OCI-LY3 (cell line): Measurements from ENCODE around the gene NAA30.

Source experiments
- H2AFZ ChIP-seq: fragments of 200-600, 300-600 bp; shearing (Covaris generic); 2 replicates; pipeline ENCODE4 v1.6.0; 2014; ENCODE audit warnings: antibody characterized with exemption, low read depth, low read length
- H3K27ac ChIP-seq: fragments of 200-600, 300-600 bp; sonication (generic); 2 replicates; pipeline ENCODE4 v1.5.1; 2014; ENCODE audit warnings: mild to moderate bottlenecking, low read length, moderate library complexity, mixed read lengths
- H3K27me3 ChIP-seq: fragments of 200-600, 300-600 bp; sonication (generic); 2 replicates; pipeline ENCODE4 v1.6.1; 2014; ENCODE audit warnings: low read depth, low read length, mixed read lengths
- H3K36me3 ChIP-seq: fragments of 200-600, 300-600 bp; sonication (generic); replicated peaks from 2 replicates; pipeline ENCODE3; 2014; ENCODE audit warnings: low read depth, low read length, mixed read lengths
- H3K4me1 ChIP-seq: fragments of 300-600, 200-600 bp; sonication (generic); 2 replicates; pipeline ENCODE4 v1.6.1; 2014; ENCODE audit warnings: low read length, mixed read lengths
- H3K4me2 ChIP-seq: fragments of 200-600, 300-600 bp; sonication (generic); 2 replicates; pipeline ENCODE4 v1.6.1; 2014; ENCODE audit warnings: low read length, mixed read lengths
- H3K4me3 ChIP-seq: fragments of 300-600, 200-600 bp; sonication (generic); 2 replicates; pipeline ENCODE4 v1.5.1; 2014; ENCODE audit warnings: antibody characterized with exemption, mild to moderate bottlenecking, low read length, moderate library complexity
- H3K79me2 ChIP-seq: fragments of 300-600, 200-600 bp; shearing (Covaris generic); 2 replicates; pipeline ENCODE4 v1.6.1; 2014; ENCODE audit warnings: mild to moderate bottlenecking, low read length, mixed read lengths
- H3K9ac ChIP-seq: fragments of 300-600, 200-600 bp; shearing (Covaris generic); 2 replicates; pipeline ENCODE4 v1.6.0; 2014; ENCODE audit warnings: mild to moderate bottlenecking, low read length, moderate library complexity
- H3K9me3 ChIP-seq: fragments of 200-600, 300-600 bp; shearing (Covaris generic); 2 replicates; pipeline ENCODE4 v1.6.1; 2014; ENCODE audit warnings: low read length, mixed read lengths; ENCODE audit not compliant: insufficient read depth
- H4K20me1 ChIP-seq: fragments of 200-600, 300-600 bp; sonication (generic); 2 replicates; pipeline ENCODE4 v1.6.1; 2016; ENCODE audit warnings: low read length, mixed read lengths; ENCODE audit not compliant: insufficient read depth
- EZH2phosphoT487 ChIP-seq: fragments of 200-600 bp; shearing (Covaris generic); IDR thresholded peaks from 2 replicates; pipeline ENCODE4 v1.6.1; 2018; ENCODE audit warnings: antibody characterized with exemption, mixed run types, low read depth
- TF ChIP-seq, protein P1 (sequence below): fragments of 200-600, 300-600 bp; sonication (generic); IDR thresholded peaks from 2 replicates; pipeline ENCODE4 v1.5.1; 2014; ENCODE audit warnings: antibody characterized with exemption, low read length, low read depth

NAA30 gene

GRCh38 chr14:57412341-57412740 is 22.0 kb downstream of the NAA30 start:
- no peaks in the 10 kb centered on the region for H3K4me1 ChIP-seq
- no peak overlapping the region for H3K27ac ChIP-seq
- peaks cover 6% of the 10 kb centered on the region; the same call in 1 of the 2 replicates for H4K20me1 ChIP-seq
- no peaks in the 10 kb centered on the region for H3K79me2 ChIP-seq
- no peaks in the 10 kb centered on the region for H3K9me3 ChIP-seq
- H2AFZ ChIP-seq, result no peak overlapping the region
- H3K4me3 ChIP-seq, result no peak overlapping the region
- H3K4me2 ChIP-seq, result no peak overlapping the region
- no peaks in the 10 kb centered on the region for H3K27me3 ChIP-seq
- TF ChIP-seq, protein P1, sequence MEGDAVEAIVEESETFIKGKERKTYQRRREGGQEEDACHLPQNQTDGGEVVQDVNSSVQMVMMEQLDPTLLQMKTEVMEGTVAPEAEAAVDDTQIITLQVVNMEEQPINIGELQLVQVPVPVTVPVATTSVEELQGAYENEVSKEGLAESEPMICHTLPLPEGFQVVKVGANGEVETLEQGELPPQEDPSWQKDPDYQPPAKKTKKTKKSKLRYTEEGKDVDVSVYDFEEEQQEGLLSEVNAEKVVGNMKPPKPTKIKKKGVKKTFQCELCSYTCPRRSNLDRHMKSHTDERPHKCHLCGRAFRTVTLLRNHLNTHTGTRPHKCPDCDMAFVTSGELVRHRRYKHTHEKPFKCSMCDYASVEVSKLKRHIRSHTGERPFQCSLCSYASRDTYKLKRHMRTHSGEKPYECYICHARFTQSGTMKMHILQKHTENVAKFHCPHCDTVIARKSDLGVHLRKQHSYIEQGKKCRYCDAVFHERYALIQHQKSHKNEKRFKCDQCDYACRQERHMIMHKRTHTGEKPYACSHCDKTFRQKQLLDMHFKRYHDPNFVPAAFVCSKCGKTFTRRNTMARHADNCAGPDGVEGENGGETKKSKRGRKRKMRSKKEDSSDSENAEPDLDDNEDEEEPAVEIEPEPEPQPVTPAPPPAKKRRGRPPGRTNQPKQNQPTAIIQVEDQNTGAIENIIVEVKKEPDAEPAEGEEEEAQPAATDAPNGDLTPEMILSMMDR, result no peak
- no peak for TF ChIP-seq EZH2phosphoT487
- H3K9ac ChIP-seq, result no peak overlapping the region
- peaks cover 12% of the 10 kb centered on the region for H3K36me3 ChIP-seq

DNA sequence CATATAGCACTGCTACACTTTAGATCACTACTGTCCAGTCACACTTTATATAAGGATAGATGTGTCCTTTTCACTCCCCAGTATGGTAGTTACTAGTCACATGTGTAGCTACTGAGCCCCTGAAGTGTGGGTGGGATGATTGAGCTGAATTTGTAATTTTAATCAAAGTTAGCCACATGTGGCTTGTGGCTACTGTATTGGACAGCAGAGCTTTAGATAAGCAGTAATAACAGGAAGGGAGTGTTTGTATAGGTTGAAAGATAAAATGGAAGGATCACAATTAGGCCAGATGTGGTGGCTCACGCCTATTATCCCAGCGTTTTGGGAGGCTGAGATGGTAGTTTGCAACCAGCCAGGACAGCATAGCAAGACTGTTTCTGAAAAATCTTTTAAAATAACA is 23.5 kb downstream of the NAA30 start:
- no peaks in the 10 kb centered on the region for H3K79me2 ChIP-seq
- H3K36me3 ChIP-seq, result peaks cover 10% of the 10 kb centered on the region
- no peak overlapping the region for H3K4me3 ChIP-seq
- H3K9me3 ChIP-seq, result no peaks in the 10 kb centered on the region
- H3K27me3 ChIP-seq, result no peaks in the 10 kb centered on the region
- no peak for TF ChIP-seq EZH2phosphoT487
- TF ChIP-seq, protein P1, result no peak
- no peak overlapping the region for H3K27ac ChIP-seq
- no peaks in the 10 kb centered on the region for H3K4me1 ChIP-seq
- no peak overlapping the region for H3K9ac ChIP-seq
- H3K4me2 ChIP-seq, result no peak overlapping the region
- H4K20me1 ChIP-seq, result 0 out of 2 replicates have a peak, but pooled peaks cover under 1% of the 10 kb centered on the region
- no peak overlapping the region for H2AFZ ChIP-seq

- Histone ChIP-seq H3K27me3 (no peaks in the 10 kb centered on the region), H3K4me1 (no peaks in the 10 kb centered on the region), H3K4me3 (no peak overlapping the region), H3K27ac (no peak overlapping the region), H4K20me1 (no peaks in the 10 kb centered on the region), H3K36me3 (peaks cover 2% of the 10 kb centered on the region), H3K4me2 (no peak overlapping the region), H2AFZ (no peak overlapping the region), H3K9ac (no peak overlapping the region), H3K79me2 (no peaks in the 10 kb centered on the region), H3K9me3 (no peaks in the 10 kb centered on the region)
- no peak for TF ChIP-seq EZH2phosphoT487
- TF ChIP-seq, protein P1, result no peak
Measured at GRCh38 chr14:57417228-57417627, 26.8 kb downstream of the NAA30 start.

- H2AFZ ChIP-seq, result no peak overlapping the region
- no peak overlapping the region for H3K4me3 ChIP-seq
- no peaks in the 10 kb centered on the region for H3K36me3 ChIP-seq
- H3K9ac ChIP-seq, result no peak overlapping the region
- no peak overlapping the region for H3K4me2 ChIP-seq
- TF ChIP-seq, protein P1, result no peak
- no peak for TF ChIP-seq EZH2phosphoT487
- no peaks in the 10 kb centered on the region for H3K4me1 ChIP-seq
- no peaks in the 10 kb centered on the region for H3K27me3 ChIP-seq
- H3K9me3 ChIP-seq, result no peaks in the 10 kb centered on the region
- H3K27ac ChIP-seq, result no peak overlapping the region
- no peaks in the 10 kb centered on the region for H4K20me1 ChIP-seq
- no peaks in the 10 kb centered on the region for H3K79me2 ChIP-seq
Measured at GRCh38 chr14:57418999-57419398, 28.6 kb downstream of the NAA30 start.
